ENCODE data around the gene LGR6.

Gene LGR6

GRCh38 chr1:202215472-202216130 is 22.0 kb downstream of the LGR6 start:
- Histone ChIP-seq H3K4me1 (ENCODE audit: low read length) (no peaks in the 10 kb centered on the region), H2AFZ (ENCODE audit: low read length) (no peak overlapping the region), H3K9ac (ENCODE audit: low read length) (no peak overlapping the region), H3K79me2 (ENCODE audit: low read length) (no peaks in the 10 kb centered on the region), H3K4me3 (ENCODE audit: low read length) (no peak overlapping the region), H3K4me2 (ENCODE audit: low read depth, low read length) (no peak overlapping the region), H3F3A (ENCODE audit: insufficient read depth, low read length) (no peaks in the 10 kb centered on the region), H3K9me2 (replicated peaks; ENCODE audit: insufficient read depth, low read length) (no peaks in the 10 kb centered on the region), H3K27ac (ENCODE audit: low read length) (no peak overlapping the region), H4K20me1 (ENCODE audit: insufficient read depth, low read length) (no peaks in the 10 kb centered on the region), H3K27me3 (replicated peaks; ENCODE audit: insufficient read depth, low read length) (peaks cover 89% of the 10 kb centered on the region), H3K9me3 (replicated peaks; ENCODE audit: insufficient read depth, low read length) (no peaks in the 10 kb centered on the region), H3K36me3 (replicated peaks; ENCODE audit: insufficient read depth, low read length) (no peaks in the 10 kb centered on the region)
- DNase-seq, result no peak
- TF ChIP-seq, protein P1, sequence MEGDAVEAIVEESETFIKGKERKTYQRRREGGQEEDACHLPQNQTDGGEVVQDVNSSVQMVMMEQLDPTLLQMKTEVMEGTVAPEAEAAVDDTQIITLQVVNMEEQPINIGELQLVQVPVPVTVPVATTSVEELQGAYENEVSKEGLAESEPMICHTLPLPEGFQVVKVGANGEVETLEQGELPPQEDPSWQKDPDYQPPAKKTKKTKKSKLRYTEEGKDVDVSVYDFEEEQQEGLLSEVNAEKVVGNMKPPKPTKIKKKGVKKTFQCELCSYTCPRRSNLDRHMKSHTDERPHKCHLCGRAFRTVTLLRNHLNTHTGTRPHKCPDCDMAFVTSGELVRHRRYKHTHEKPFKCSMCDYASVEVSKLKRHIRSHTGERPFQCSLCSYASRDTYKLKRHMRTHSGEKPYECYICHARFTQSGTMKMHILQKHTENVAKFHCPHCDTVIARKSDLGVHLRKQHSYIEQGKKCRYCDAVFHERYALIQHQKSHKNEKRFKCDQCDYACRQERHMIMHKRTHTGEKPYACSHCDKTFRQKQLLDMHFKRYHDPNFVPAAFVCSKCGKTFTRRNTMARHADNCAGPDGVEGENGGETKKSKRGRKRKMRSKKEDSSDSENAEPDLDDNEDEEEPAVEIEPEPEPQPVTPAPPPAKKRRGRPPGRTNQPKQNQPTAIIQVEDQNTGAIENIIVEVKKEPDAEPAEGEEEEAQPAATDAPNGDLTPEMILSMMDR (IDR thresholded peaks at IDR 0.05; ENCODE audit: low read length), result no peak
- TF ChIP-seq EZH2 (optimal IDR thresholded peaks at IDR 0.05; ENCODE audit: low read depth, low read length), result no peak

DNA sequence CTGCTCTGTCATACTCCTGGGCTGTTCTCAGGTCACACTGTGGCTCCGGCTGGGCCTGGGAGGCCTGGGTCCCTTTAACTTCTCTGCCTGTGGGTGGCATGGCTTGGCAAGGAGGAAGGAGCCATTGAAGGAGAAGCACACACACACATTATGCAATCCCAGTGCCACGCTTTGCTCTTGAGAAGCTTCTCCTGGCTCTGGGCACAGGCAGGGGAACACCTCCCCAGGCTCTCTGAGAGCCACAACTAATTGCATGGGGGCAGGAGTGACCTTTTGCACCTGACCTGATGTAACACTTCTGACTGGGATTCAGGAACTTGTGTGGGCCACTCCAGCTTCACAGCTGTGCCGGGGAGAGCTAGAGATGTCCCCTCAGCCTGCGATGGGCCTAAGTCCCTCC is 23.1 kb downstream of the LGR6 start:
- no peak for DNase-seq
- no peaks in the 10 kb centered on the region for H3K36me3 ChIP-seq (replicated peaks; ENCODE audit: insufficient read depth, low read length)
- no peaks in the 10 kb centered on the region for H3K9me3 ChIP-seq (replicated peaks; ENCODE audit: insufficient read depth, low read length)
- no peaks in the 10 kb centered on the region for H3K9me2 ChIP-seq (replicated peaks; ENCODE audit: insufficient read depth, low read length)
- H3K27ac ChIP-seq (ENCODE audit: low read length), result no peak overlapping the region
- H3F3A ChIP-seq (ENCODE audit: insufficient read depth, low read length), result no peaks in the 10 kb centered on the region
- no peaks in the 10 kb centered on the region for H3K79me2 ChIP-seq (ENCODE audit: low read length)
- no peaks in the 10 kb centered on the region for H4K20me1 ChIP-seq (ENCODE audit: insufficient read depth, low read length)
- H3K9ac ChIP-seq (ENCODE audit: low read length), result no peak overlapping the region
- no peak overlapping the region for H3K4me2 ChIP-seq (ENCODE audit: low read depth, low read length)
- TF ChIP-seq EZH2 (optimal IDR thresholded peaks at IDR 0.05; ENCODE audit: low read depth, low read length) (no peak), EZH2phosphoT487 (IDR thresholded peaks at IDR 0.05; ENCODE audit: low read length) (no peak)
- TF ChIP-seq, protein P1 (IDR thresholded peaks at IDR 0.05; ENCODE audit: low read length), result no peak
- H3K4me1 ChIP-seq (ENCODE audit: low read length), result no peaks in the 10 kb centered on the region
- no peak overlapping the region for H3K4me3 ChIP-seq (ENCODE audit: low read length)
- H3K27me3 ChIP-seq (replicated peaks; ENCODE audit: insufficient read depth, low read length), result peaks cover 92% of the 10 kb centered on the region
- no peak overlapping the region for H2AFZ ChIP-seq (ENCODE audit: low read length)

DNA sequence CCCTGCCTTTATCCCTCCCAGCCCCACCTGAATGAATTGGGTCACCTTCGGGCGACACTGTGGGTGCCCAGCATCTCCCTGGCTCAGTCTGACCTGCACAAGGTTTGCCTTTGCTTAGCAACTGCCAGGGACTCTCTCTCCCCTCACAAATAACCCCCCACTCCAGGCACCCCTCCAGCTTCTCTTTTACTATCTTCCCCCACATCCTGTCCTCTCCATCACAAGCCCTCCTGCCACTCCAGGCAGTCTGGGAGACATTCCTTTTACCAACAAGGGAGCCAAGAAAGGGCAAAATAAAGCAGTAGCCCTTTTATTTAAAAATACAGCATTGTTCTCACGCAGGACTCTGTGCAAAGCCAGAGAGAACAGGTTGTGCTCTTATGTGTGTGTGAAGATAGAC is 23.9 kb downstream of the LGR6 start:
- no peaks in the 10 kb centered on the region for H4K20me1 ChIP-seq (ENCODE audit: insufficient read depth, low read length)
- no peak overlapping the region for H2AFZ ChIP-seq (ENCODE audit: low read length)
- TF ChIP-seq, protein P1 (IDR thresholded peaks at IDR 0.05; ENCODE audit: low read length), result no peak
- TF ChIP-seq EZH2 (optimal IDR thresholded peaks at IDR 0.05; ENCODE audit: low read depth, low read length) (no peak), EZH2phosphoT487 (IDR thresholded peaks at IDR 0.05; ENCODE audit: low read length) (no peak)
- H3K27ac ChIP-seq (ENCODE audit: low read length), result no peak overlapping the region
- peaks cover 88% of the 10 kb centered on the region for H3K27me3 ChIP-seq (replicated peaks; ENCODE audit: insufficient read depth, low read length)
- DNase-seq, result no peak
- H3K9ac ChIP-seq (ENCODE audit: low read length), result no peak overlapping the region
- H3K4me3 ChIP-seq (ENCODE audit: low read length), result no peak overlapping the region
- H3K79me2 ChIP-seq (ENCODE audit: low read length), result no peaks in the 10 kb centered on the region
- no peak overlapping the region for H3K4me2 ChIP-seq (ENCODE audit: low read depth, low read length)
- no peaks in the 10 kb centered on the region for H3F3A ChIP-seq (ENCODE audit: insufficient read depth, low read length)
- no peaks in the 10 kb centered on the region for H3K4me1 ChIP-seq (ENCODE audit: low read length)
- no peaks in the 10 kb centered on the region for H3K9me2 ChIP-seq (replicated peaks; ENCODE audit: insufficient read depth, low read length)
- no peaks in the 10 kb centered on the region for H3K9me3 ChIP-seq (replicated peaks; ENCODE audit: insufficient read depth, low read length)
- H3K36me3 ChIP-seq (replicated peaks; ENCODE audit: insufficient read depth, low read length), result no peaks in the 10 kb centered on the region

Data from MM.1S (cell line).